Activated CD4-positive, alpha-beta memory T cell treated with anti-CD3 and anti-CD28 coated beads, Interleukin-2, amount 10 ng/mL, durations not matched to agents 7 days and 5 days (primary cell): Measurements from ENCODE around the gene NRF1. TPM values are rescaled to one million over a fixed set of nuclear protein-coding genes. Genes with fewer than 3 reads are reported as not detected.

Experiments
- CTCF ChIA-PET: fragments of 350-600 bp; sonication (Branson Sonifier 250); formaldehyde crosslinking; loops from one replicate; lab custom pipeline; 2021; ENCODE audit warnings: antibody characterized with exemption, inconsistent platforms; lab: Charles Lee
- POLR2A ChIA-PET: fragments of 350-600 bp; sonication (Branson Sonifier 250); formaldehyde crosslinking; loops from one replicate; lab custom pipeline; 2021; ENCODE audit warnings: antibody characterized with exemption; lab: Charles Lee
- DNase-seq: peaks from one replicate; pipeline ENCODE4 v3.0.0-alpha.2; 2020
- H3K27ac Mint-ChIP-seq: one replicate; pipeline ENCODE4 v1.8.0; 2021; ENCODE audit warnings: mild to moderate bottlenecking, mixed read lengths
- H3K27me3 Mint-ChIP-seq: one replicate; pipeline ENCODE4 v1.8.0; 2021; ENCODE audit warnings: mixed read lengths
- H3K36me3 Mint-ChIP-seq: one replicate; pipeline ENCODE4 v1.8.0; 2021; ENCODE audit warnings: low read depth, mixed read lengths
- H3K4me1 Mint-ChIP-seq: one replicate; pipeline ENCODE4 v1.8.0; 2021; ENCODE audit warnings: mixed read lengths
- H3K4me3 Mint-ChIP-seq: one replicate; pipeline ENCODE4 v1.8.0; 2021; ENCODE audit warnings: mild to moderate bottlenecking, mixed read lengths
- H3K9me3 Mint-ChIP-seq: one replicate; pipeline ENCODE4 v1.8.0; 2021; ENCODE audit warnings: mixed read lengths
- total RNA-seq, 2 experiments: library from RNA; stranded (reverse); gene quantifications; one replicate each; pipeline ENCODE4 v1.2.3, GENCODE V29; 2021

The NRF1 gene
- total RNA-seq, 2 experiments from 2014 or later, result 21.9 to 24.7 TPM

GRCh38 chr7:129610709-129611245 lies 743 bp upstream of the NRF1 start:
- peaks cover 24% of the 10 kb centered on the region for H3K36me3 Mint-ChIP-seq
- peak overlapping the region; percentile 97 for H3K4me3 Mint-ChIP-seq
- ChIA-PET POLR2A (interaction anchor here (0.6 to 3.0 kb wide), 10 partner anchors 11 to 243 kb away, joined by 3 to 19 read pairs (median 6); partner anchors contain the start of gene STRIP2), CTCF (interaction anchor here (0.6 to 1.7 kb wide), 3 partner anchors 13 to 375 kb away, joined by 3 to 4 read pairs (median 4); no protein-coding TSS in a partner anchor)
- no peaks in the 10 kb centered on the region for H3K9me3 Mint-ChIP-seq
- no peak for DNase-seq
- H3K4me1 Mint-ChIP-seq, result peaks cover 59% of the 10 kb centered on the region
- peak overlapping the region; percentile 84 for H3K27ac Mint-ChIP-seq
- no peaks in the 10 kb centered on the region for H3K27me3 Mint-ChIP-seq

DNA sequence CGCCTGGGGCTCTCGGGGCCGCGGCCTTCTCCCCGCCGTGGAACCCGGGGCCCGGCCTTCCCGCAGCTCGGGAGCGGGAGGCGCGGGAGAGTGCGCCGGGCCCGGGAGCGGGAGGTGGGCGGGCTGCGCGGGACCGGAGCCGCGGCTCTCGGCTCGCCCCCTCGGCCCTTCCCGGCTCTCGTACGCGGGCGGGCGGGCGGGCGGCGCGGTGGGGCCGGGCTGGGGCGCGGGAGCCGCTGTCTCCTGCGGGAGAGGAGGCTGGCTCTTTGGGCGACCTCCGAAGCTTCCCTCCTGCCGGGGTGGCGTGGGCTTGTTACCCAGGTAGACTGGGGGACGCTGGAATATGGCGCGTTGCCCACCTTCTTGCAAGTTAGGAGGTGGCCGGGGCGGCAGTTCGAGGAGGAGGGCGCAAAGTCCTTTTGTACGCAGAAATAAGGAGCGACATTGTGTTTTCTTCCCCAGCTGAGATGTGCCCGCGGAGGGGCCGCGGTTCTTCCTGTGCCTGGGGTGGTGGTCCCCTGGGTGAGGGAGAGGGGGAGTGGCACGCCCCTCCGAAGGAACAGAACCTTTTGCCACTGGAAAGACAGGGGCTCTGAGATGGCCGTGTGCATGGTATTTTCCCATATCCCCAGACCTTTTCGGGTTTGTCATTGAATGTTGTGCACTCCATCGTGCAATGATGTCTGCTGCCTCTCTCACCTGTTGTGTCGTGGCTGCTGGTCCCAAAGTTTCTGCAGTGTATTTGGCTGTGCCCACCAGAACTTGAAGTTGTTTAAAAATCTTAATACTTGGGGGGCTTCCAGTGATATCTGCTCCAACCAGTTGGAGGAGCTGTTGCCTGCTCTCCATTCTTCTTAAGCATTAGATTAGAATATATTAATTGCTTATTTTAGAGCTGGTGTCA lies 844 bp downstream of the NRF1 start:
- peaks cover 16% of the 10 kb centered on the region for H3K36me3 Mint-ChIP-seq
- H3K4me1 Mint-ChIP-seq, result peaks cover 58% of the 10 kb centered on the region
- H3K9me3 Mint-ChIP-seq, result no peaks in the 10 kb centered on the region
- POLR2A ChIA-PET, result interaction anchor here (0.7 to 3.0 kb wide), 14 partner anchors 8 to 245 kb away, joined by 3 to 19 read pairs (median 5); partner anchors contain the start of gene STRIP2
- no peaks in the 10 kb centered on the region for H3K27me3 Mint-ChIP-seq
- peak; percentile 40 for DNase-seq
- H3K27ac Mint-ChIP-seq, result peak overlapping the region; percentile 86
- H3K4me3 Mint-ChIP-seq, result peak overlapping the region; percentile 80
- CTCF ChIA-PET, result interaction anchor here (0.6 to 1.8 kb wide), 16 partner anchors 10 to 398 kb away, joined by 3 to 12 read pairs (median 4); no protein-coding TSS in a partner anchor

DNA sequence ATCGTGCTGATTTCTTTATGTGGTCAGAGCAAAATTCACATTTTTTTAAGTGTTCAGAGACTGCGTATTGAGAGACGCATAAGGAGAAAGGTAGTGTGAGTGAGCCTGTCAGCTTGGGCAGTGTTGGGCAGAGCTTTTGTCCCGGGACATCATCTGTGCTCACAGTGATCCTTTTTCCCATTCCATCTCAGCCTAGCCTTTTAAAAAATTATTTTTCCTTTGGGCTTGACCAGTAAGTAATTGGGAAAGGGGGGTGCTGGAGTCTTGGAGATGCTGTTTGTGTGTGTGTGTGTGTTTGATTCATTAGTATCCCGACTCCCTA lies 1.5 kb downstream of the NRF1 start:
- ChIA-PET CTCF (interaction anchor here (0.6 to 1.8 kb wide), 14 partner anchors 9 to 398 kb away, joined by 3 to 12 read pairs (median 4); no protein-coding TSS in a partner anchor), POLR2A (interaction anchor here (0.8 to 3.0 kb wide), 9 partner anchors 7 to 244 kb away, joined by 3 to 19 read pairs (median 5); no protein-coding TSS in a partner anchor)
- H3K4me1 Mint-ChIP-seq, result peaks cover 60% of the 10 kb centered on the region
- H3K27me3 Mint-ChIP-seq, result no peaks in the 10 kb centered on the region
- peak overlapping the region; percentile 86 for H3K27ac Mint-ChIP-seq
- DNase-seq, result no peak
- H3K36me3 Mint-ChIP-seq, result peaks cover 11% of the 10 kb centered on the region
- H3K9me3 Mint-ChIP-seq, result no peaks in the 10 kb centered on the region
- H3K4me3 Mint-ChIP-seq, result peak overlapping the region; percentile 80

DNA sequence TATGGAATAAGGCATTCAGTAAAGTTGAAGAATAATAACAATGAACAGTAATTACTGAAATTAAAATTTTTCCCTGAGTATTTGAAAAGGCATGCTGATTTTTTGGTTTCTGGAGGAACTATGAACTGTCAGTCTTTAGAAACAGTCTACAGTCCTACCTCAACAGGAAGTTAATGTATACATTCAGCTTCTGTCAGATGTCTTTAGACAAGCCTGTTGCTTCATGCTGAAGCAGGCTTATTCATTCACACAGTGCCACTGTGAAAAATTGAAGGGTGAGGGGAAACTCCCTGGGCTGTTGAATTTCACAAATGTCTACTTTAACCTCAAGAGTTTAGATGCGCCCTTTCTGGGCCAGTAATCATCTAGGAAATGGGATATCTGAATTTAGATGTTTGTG lies 3.5 kb downstream of the NRF1 start:
- POLR2A ChIA-PET, result interaction anchor here (1.0 to 1.2 kb wide), 3 partner anchors 9 to 170 kb away, joined by 3 to 4 read pairs (median 3); no protein-coding TSS in a partner anchor
- H3K36me3 Mint-ChIP-seq, result peaks cover 6% of the 10 kb centered on the region
- peaks cover 57% of the 10 kb centered on the region for H3K4me1 Mint-ChIP-seq
- CTCF ChIA-PET, result interaction anchor here (0.7 to 2.4 kb wide), 10 partner anchors 10 to 248 kb away, joined by 3 to 7 read pairs (median 3); partner anchors contain the start of gene STRIP2
- H3K4me3 Mint-ChIP-seq, result no peak overlapping the region
- no peaks in the 10 kb centered on the region for H3K27me3 Mint-ChIP-seq
- H3K27ac Mint-ChIP-seq, result peak overlapping the region; percentile 19
- DNase-seq, result peak; percentile 26
- H3K9me3 Mint-ChIP-seq, result no peaks in the 10 kb centered on the region

GRCh38 chr7:129616530-129616929 lies 5.0 kb downstream of the NRF1 start:
- Mint-ChIP-seq H3K9me3 (no peaks in the 10 kb centered on the region), H3K27ac (no peak overlapping the region), H3K4me3 (no peak overlapping the region), H3K4me1 (peaks cover 50% of the 10 kb centered on the region), H3K27me3 (no peaks in the 10 kb centered on the region), H3K36me3 (peaks cover 8% of the 10 kb centered on the region)
- DNase-seq, result no peak
- POLR2A ChIA-PET, result interaction anchor here (0.7 kb wide), 1 partner anchor 302 kb away, joined by 3 read pairs; no protein-coding TSS in a partner anchor
- CTCF ChIA-PET, result interaction anchor here (1.4 to 3.9 kb wide), 4 partner anchors 9 to 249 kb away, joined by 4 to 10 read pairs (median 6); no protein-coding TSS in a partner anchor

- POLR2A ChIA-PET, result no interaction called here
- CTCF ChIA-PET, result interaction anchor here (1.4 to 3.9 kb wide), 3 partner anchors 9 to 214 kb away, joined by 4 to 10 read pairs (median 5); no protein-coding TSS in a partner anchor
- H3K4me3 Mint-ChIP-seq, result no peak overlapping the region
- DNase-seq, result no peak
- peaks cover 8% of the 10 kb centered on the region for H3K36me3 Mint-ChIP-seq
- H3K4me1 Mint-ChIP-seq, result peaks cover 53% of the 10 kb centered on the region
- no peaks in the 10 kb centered on the region for H3K27me3 Mint-ChIP-seq
- H3K27ac Mint-ChIP-seq, result no peak overlapping the region
- H3K9me3 Mint-ChIP-seq, result no peaks in the 10 kb centered on the region
Observed at GRCh38 chr7:129617178-129617577, 5.7 kb downstream of the NRF1 start.

GRCh38 chr7:129617652-129618051 lies 6.1 kb downstream of the NRF1 start:
- Mint-ChIP-seq H3K4me1 (peaks cover 54% of the 10 kb centered on the region), H3K27ac (no peak overlapping the region), H3K9me3 (no peaks in the 10 kb centered on the region), H3K4me3 (no peak overlapping the region), H3K36me3 (peaks cover 8% of the 10 kb centered on the region), H3K27me3 (no peaks in the 10 kb centered on the region)
- DNase-seq, result no peak
- ChIA-PET CTCF (interaction anchor here (1.4 to 3.9 kb wide), 3 partner anchors 10 to 213 kb away, joined by 4 to 10 read pairs (median 5); no protein-coding TSS in a partner anchor), POLR2A (interaction anchor here (1.0 kb wide), 1 partner anchor 26 kb away, joined by 3 read pairs; no protein-coding TSS in a partner anchor)

DNA sequence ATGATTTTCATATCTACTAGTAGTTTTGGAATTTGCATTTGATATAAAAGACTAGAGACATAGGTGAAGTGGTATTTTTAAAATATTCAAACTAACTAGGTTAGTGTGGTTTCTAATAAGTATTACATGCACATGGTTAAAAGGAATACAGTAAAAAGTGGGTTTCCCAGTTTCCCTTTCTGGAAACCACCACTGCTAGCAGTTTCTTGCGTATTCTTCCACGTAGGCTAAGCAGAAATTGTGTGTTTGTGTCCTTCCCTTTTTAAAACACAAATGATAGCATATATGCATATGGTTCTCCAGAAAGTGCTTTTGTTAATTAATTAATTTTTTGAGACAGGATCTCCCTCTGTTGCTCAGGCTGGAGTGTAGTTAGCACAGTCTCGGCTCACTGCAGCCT lies 15.4 kb downstream of the NRF1 start:
- Mint-ChIP-seq H3K9me3 (no peaks in the 10 kb centered on the region), H3K27me3 (no peaks in the 10 kb centered on the region), H3K4me3 (no peak overlapping the region), H3K27ac (no peak overlapping the region), H3K4me1 (peaks cover 9% of the 10 kb centered on the region), H3K36me3 (peaks cover 9% of the 10 kb centered on the region)
- ChIA-PET POLR2A (interaction anchor here (1.7 kb wide), 1 partner anchor 14 kb away, joined by 5 read pairs; no protein-coding TSS in a partner anchor), CTCF (no interaction called here)
- DNase-seq, result no peak

DNA sequence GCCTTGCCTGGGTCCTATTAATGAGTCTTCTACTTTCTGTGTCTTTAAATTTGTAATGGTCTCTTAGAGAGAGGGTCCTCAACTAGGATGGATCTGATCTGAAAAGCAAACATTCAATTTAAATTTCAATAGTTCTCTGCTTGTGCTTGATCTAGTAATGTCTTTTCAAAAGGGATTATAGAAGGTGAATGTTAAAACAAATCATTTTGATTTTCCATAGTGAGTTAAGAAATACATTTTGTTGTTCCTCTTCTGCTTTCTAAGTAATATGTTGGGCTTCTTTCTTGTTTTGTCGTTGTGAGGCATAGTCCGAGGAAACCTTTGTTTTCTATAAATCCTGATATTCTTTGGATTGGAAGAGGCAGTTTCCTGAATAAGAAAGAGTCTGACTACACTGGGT lies 18.8 kb downstream of the NRF1 start:
- H3K4me3 Mint-ChIP-seq, result no peak overlapping the region
- peaks cover 7% of the 10 kb centered on the region for H3K36me3 Mint-ChIP-seq
- H3K27me3 Mint-ChIP-seq, result no peaks in the 10 kb centered on the region
- H3K4me1 Mint-ChIP-seq, result no peaks in the 10 kb centered on the region
- no peak overlapping the region for H3K27ac Mint-ChIP-seq
- POLR2A ChIA-PET, result no interaction called here
- CTCF ChIA-PET, result interaction anchor here (0.7 to 1.2 kb wide), 3 partner anchors 11 to 24 kb away, joined by 3 read pairs; no protein-coding TSS in a partner anchor
- no peak for DNase-seq
- H3K9me3 Mint-ChIP-seq, result no peaks in the 10 kb centered on the region

DNA sequence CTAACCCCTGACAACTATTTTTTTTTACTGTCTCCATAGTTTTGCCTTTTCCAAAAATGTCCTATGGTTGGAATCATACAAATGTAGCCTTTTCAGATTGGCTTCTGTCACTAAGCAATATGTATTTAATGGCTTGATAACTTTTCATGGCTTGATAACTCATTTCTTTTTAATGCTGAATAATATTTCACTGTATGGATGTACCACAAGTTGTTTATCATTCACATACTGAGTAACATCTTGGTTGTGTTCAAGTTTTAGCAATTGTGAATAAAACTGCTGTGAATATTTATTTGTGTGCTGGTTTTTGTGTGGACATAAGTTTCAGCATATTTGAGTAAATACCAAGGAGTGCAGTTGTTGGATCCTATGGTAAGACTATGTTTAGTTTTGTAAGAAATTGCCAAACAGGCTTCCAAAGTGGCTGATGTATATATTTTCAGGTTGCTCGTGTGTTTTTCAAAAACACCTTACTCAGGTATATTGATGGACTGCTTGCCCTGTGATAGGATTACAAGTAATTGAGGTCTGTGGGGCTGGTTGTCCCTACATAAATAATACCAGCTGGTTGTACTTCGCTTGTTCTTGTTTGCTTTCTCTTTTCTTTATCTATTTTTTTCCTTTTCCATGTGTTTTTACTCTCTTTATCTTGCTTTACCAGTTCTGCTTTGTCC lies 23.0 kb downstream of the NRF1 start:
- Mint-ChIP-seq H3K27ac (no peak overlapping the region), H3K27me3 (no peaks in the 10 kb centered on the region), H3K36me3 (peaks cover 7% of the 10 kb centered on the region), H3K4me1 (peaks cover 11% of the 10 kb centered on the region), H3K9me3 (no peaks in the 10 kb centered on the region), H3K4me3 (no peak overlapping the region)
- POLR2A ChIA-PET, result no interaction called here
- DNase-seq, result no peak
- CTCF ChIA-PET, result interaction anchor here (0.7 to 1.6 kb wide), 8 partner anchors 9 to 291 kb away, joined by 3 to 6 read pairs (median 5); no protein-coding TSS in a partner anchor

GRCh38 chr7:129635300-129636029 lies 23.9 kb downstream of the NRF1 start:
- H3K36me3 Mint-ChIP-seq, result peaks cover 4% of the 10 kb centered on the region
- peak; percentile 72 for DNase-seq
- POLR2A ChIA-PET, result no interaction called here
- H3K27ac Mint-ChIP-seq, result no peak overlapping the region
- H3K9me3 Mint-ChIP-seq, result no peaks in the 10 kb centered on the region
- CTCF ChIA-PET, result interaction anchor here (0.7 to 1.6 kb wide), 7 partner anchors 8 to 292 kb away, joined by 3 to 6 read pairs (median 5); no protein-coding TSS in a partner anchor
- no peak overlapping the region for H3K4me3 Mint-ChIP-seq
- peaks cover 11% of the 10 kb centered on the region for H3K4me1 Mint-ChIP-seq
- H3K27me3 Mint-ChIP-seq, result no peaks in the 10 kb centered on the region
